Measurements from ENCODE around the gene WWC1.

Gene WWC1

DNA sequence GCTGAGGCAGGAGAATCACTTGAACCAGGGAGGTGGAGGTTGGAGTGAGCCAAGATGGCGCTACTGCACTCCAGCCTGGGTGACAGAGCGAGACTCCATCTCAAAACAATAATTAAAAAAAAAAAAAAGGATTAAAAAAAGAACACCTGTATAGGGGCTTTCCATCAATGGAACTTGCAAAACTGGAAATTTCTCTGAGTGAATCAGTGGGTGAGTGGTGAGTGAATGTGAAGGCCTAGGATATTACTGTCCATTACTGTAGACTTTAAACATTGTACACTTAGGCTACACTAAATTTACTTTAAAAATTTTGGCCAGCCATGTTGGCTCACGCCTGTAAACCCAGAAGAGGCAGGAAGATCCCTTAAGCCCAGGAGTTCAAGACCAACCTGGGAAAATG is 189.2 kb downstream of the WWC1 start:
- DNase-seq (ENCODE audit: low read depth in 2 of 3, low spot score in 1 of 3), result no peak

DNA sequence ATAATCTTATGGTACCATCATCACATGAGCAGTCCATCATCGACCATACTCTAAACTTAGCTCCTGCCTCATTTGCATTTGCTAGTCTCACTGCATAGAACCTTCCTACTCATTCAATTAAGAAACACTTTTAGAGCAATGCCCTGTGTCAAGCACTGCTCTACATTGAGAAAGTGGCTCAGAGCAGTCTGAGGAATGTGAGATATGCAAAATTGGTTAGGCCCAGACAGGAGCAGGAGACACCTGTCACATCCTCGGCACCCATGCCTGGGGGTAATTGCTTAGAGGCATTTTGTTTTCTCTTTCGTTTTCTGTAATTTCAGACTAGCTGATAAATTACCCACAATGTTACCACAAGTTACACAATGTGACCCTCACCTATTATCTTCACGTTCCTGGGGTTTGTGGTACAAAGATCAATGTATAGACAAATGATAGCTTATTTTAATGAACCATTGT is 189.9 kb downstream of the WWC1 start:
- DNase-seq (ENCODE audit: low read depth in 2 of 3, low spot score in 1 of 3), result no peak

DNA sequence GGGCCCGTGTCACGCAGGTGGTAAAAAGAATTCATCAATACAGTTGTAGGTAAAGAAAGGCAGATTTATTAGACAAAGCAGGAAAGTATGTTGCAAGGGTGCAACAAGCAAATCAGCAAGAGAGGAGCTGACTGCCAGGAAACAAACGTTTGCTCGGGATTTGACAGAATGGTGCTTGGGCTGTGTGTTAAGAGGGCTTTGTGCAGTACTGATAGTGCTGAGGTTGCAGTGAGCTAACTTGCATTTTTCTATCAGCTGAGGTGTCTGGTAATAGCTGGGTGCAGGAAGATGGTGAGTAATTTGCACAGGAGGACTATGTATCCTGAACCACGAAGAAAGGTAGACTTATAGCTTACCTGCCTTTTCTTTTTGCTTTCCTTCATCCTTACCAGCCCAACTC is 190.9 kb downstream of the WWC1 start:
- DNase-seq (ENCODE audit: low read depth in 2 of 3, low spot score in 1 of 3), result no peak

DNA sequence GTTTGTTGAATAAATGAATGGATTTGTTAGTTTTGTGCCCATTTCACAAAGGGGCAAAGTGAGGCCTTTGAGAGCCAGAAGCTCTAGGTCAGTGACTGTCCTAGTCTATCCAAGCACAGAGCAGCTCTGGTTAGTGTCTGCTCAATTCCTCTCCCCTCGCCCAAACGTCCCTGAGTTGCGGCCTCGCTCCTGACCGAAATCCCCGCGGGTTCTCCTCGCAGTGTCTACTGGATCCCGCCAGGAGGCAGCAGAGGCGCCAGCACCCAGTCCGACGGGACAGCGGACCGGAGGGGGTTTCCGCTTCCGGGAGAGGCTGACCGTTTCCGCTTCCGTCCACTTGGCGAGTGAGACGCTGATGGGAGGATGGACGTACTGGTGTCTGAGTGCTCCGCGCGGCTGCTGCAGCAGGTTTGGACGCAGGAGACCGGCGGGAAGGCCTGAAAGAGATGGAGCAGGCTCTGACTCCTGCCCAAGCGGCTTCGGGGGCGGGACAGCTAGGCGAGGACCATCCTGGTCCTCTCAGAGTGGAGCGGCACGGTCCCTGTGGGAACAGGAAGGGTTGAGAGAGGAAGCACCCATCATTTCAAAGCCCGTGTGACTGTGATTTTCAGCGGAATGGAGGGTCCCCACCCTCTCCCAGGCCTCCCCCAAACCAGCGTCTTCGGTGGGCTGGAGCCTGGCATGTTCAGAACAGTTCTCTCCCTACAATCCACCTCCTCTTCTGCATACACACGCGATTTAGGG is 194.9 kb downstream of the WWC1 start, which contains the start of gene RARS1:
Gene RARS1 (plus strand): TSS at position 336 of the 744 bp plus-strand sequence. CDS start 28 bp downstream, at position 364.
- DNase-seq (ENCODE audit: low read depth in 2 of 3, low spot score in 1 of 3), result peak; percentile 84 to 91 (median 84)

DNA sequence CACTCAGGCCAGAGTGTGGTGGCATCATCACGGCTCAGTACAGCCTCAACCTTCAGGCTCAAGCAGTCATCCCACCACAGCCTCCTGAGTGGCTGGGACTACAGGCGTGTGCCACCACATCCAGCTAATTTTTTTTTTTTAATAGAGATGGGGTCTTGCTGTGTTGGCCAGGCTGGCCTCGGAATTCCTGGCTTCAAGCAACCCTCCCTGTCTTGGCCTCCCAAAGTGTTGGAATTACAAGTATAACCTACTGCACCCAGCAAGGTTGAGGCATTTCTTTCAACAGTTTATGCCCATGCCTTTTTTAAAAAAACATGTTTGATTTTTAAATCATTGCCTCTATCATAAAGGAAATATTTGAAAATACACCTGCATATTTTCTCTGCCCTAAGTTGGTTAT is 197.6 kb downstream of the WWC1 start:
- DNase-seq (ENCODE audit: low read depth in 2 of 3, low spot score in 1 of 3), result no peak

DNA sequence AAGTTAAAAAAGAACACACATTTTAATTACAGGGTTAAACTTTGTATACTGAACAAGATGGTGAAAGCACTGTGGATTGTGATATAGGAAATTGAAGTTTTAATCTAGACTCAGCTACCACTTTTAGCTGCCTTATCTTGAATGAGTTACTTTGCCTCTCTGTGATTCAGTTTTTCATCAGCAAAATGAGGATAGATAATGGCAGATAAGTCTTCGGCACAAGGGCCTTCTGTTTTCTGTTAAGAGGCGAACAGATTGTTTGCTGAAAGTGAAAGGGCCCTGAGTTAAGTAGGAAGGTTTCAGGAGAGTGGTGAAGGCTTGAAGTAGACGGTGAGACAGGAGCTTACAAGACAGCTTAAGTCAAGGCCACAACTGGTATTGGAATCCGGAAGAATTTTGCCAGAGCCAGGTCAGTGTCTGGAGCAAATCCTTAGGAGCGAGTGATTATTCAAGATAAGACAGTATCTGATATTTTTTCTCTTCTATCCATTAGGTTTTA is 202.7 kb downstream of the WWC1 start:
- no peak for DNase-seq (ENCODE audit: low read depth in 2 of 3, low spot score in 1 of 3)

DNA sequence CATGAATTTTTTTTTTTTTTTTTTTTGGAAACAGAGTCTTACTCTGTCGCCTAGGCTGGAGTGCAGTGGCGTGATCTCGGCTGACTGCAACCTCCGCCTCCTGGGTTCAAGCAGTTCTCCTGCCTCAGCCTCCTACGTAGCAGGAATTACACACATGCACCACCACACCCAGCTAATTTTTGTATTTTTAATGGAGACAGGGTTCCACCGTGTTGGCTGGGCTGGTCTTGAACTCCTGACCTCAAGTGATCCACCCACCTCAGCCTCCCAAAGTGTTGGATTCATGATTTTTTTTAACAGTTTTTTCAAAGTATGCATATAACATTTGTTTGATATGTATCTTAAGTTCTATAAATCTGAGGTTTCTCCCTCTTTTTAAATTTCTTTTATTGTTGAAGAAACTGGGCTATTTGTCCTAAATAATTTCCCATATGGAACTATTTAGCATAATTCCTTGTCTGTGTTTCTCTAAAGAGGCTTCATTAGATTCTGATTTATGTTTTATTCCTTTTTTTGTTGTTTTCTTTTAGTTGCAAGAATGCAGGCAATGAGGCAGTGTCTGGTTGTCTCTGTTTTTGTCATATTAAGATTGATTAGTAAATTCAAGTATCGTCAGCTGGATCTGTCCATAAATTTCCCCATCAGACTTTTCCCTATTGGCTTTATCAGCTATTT is 211.3 kb downstream of the WWC1 start:
- DNase-seq (ENCODE audit: low read depth in 2 of 3, low spot score in 1 of 3), result no peak

DNA sequence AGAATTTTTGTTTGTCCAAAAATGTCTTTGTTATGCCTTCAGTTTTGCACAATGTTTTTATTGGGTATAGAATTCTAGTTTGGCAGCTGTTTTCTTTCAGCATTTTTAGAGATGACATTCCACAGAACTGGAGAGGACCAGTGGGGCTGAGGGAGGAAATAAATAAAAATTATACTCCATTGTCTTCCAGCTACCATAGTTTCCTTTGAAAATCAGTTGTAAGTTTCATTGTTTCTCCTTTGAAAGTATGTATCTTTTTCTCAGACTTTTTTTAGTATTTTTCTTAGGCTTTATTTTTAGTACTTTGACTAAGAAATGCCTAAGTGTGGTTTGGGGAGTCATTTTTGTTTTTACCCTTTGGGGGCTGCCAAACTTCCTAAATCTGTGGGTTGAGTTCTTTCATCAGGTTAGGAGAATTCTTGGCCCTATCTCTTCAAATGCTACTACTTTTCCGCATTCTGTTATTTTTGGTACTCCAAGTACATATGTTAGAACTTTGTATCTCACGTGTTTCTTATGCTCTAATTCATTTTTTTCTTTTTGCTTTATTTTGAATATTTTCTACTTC is 222.5 kb downstream of the WWC1 start:
- DNase-seq (ENCODE audit: low read depth in 2 of 3, low spot score in 1 of 3), result no peak
